Measurements from ENCODE around the gene JMJD7.

JMJD7 gene

DNA sequence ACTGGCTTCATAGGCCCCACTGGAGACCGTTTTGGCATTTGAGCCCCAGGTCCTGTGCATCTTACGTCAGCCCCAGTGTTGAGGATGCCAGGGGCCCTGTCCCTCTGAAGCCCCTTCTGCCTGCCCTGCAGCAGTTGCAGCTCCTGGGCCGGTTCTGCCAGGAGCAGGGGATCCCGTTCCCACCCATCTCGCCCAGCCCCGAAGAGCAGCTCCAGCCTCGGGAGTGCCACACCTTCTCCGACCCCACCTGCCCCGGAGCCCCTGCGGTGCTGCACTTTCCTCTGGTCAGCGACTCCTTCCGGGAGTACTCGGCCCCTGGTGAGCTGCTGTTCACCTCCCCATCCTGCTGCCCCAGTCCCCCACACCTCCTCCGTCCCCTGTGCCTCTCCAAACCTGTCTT, 19.3 kb downstream of the JMJD7 start:
- DNase-seq = no peak

DNA sequence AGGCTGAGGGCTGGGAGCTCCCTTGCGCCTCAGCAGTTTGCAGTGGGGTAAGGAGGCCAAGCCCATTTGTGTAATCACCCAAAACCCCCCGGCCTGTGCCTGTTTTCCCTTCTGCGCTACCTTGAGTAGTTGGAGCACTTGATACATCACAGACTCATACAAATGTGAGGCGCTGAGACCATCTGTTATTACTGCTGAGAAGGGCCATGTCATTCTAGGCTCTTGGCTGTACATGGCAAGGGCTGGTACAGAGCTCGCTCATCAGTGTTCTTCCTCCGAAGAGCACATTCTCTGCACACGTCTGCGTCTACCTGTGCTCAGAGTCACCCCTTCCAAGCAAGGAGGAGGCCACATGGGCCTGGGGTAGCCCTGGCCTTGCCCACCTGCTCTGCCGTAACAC, 20.1 kb downstream of the JMJD7 start:
- DNase-seq = no peak

DNA sequence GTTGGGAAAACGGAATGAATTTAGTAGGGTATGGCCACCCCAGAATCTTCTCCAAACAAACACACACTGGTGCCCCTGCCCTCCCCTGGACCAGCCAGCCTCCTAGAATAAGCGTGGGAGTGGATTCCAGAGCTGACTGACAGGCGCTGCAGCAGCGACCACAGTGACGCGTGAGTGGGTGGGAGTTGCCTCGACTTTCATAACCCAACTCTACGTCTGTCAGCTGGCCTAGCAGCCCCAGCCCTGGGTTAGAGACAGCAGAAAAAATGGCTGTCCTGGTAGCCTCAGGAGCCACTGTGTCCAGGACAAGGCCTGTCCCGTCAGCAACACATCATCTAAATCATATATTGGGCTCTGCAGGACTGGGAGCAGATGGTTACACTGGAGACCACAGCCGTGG, 20.7 kb downstream of the JMJD7 start:
- DNase-seq = no peak

DNA sequence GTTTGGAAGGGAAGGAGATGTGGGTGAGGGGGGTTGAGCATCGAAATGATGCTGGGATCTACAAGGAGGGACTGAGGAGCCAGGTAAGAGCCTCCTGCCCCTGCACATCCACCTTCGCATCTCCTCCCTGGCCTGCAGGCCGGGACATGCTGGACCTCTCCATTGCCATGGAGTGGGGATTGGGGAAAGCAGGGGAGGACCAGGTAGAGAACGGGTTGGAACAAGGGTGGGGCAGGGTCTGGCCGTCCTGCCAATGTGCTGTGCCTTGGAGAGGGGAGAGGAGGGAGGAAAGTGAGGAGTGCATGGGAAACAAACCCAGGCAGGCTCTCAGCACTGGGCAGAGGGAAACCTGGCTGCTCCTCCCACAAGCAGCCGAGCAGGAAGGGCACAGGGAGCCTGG, 21.3 kb downstream of the JMJD7 start:
- no peak for DNase-seq

DNA sequence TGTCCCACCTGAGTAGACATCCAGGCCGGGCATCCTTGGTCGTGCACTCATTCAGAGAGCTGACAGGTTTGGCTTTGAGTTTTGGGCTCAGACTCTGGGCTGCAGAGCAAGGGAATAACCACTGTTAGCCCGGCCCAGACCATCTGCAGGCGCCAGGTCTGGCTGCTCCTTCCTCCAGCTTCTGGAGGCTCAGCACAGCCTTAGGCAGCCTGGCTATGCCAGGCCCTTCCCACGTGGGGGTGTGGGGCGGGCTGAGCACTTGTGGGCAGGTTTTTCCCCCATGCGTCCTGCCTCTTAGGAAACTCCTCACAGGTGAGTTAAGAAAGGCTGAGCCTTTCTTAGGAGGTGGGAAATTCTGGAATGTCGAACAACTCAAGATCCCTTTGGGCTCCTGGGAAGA, 22.0 kb downstream of the JMJD7 start:
- DNase-seq = no peak

DNA sequence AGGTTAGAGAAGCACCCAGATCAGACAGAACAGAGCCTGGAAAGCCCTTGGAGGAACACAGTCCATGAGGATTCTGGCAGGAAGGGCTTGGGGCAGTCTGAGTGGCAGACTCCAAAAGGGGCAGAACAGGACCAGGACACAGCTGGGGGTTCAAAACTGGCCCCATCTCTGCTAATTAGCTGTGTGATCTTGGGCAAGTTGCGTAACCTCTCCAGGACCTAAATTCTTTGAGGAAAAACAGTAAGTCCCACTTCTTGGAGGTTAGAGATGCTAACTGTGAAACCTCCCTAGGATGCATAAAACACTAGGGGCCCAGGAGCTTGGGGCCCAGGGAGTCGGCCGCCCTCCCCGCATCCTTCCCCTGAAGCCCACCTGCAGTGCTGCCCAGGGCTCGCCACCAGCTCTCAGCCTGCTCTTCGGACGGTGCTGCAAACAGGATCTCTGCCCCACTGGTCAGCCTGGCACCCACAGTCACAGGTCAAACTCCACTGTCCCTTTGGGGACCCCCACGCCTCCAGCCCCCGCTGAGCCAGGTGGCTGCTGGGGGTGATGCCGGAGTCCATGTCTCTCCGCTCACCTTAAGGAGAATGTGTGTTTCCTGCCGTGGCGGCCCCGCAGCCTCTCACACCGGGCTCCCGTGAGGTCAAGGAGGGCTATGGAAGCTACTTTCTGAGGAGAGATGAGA, 22.7 kb downstream of the JMJD7 start:
- no peak for DNase-seq

DNA sequence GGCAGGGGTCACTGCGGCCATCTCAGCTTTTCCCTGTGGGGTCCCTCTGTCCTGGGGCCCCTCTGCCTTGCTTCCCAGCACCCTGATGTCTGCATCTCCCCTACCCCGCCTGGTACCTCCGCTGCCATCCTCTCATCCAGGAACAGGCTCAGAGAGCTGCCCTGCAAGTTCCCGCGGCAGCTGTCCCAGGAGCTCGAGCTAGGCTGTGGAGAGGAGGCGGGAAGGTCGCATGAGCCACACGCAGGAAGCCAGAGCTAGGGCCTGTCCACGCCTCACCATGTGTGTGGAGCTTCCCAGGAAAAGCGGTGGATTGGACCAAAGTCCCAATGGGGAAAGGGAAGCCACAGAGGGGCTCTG, 23.3 kb downstream of the JMJD7 start:
- no peak for DNase-seq

DNA sequence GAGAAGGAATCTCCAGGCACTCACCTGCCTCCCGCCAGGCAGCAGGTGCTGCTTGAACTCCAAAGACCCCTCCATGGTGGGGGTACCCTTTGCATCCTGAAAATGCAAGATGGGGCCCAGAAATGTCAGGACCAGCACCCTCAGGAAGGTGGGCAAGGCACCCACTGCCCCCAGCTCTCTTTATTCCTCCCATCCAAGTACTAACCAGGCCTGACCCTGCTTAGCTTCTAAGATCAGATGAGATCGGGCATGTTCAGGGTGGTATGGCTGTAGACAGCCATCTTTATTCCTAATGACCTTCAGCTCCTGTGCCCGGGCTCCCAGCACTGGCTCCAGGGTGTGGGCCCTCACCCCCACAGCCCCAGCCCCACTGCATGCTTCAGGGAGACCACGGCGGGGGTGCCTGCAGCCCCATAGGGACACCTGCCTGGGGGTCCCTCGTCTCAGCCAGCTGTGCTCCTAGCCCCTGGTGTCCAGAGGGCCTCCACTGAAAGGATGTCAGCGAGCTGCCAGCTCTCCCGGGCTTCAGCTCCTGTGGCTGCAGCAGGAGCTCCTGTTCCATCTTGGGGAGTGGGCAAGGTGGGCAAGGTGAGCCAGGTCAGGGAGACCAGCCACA, 24.0 kb downstream of the JMJD7 start:
- no peak for DNase-seq

DNA sequence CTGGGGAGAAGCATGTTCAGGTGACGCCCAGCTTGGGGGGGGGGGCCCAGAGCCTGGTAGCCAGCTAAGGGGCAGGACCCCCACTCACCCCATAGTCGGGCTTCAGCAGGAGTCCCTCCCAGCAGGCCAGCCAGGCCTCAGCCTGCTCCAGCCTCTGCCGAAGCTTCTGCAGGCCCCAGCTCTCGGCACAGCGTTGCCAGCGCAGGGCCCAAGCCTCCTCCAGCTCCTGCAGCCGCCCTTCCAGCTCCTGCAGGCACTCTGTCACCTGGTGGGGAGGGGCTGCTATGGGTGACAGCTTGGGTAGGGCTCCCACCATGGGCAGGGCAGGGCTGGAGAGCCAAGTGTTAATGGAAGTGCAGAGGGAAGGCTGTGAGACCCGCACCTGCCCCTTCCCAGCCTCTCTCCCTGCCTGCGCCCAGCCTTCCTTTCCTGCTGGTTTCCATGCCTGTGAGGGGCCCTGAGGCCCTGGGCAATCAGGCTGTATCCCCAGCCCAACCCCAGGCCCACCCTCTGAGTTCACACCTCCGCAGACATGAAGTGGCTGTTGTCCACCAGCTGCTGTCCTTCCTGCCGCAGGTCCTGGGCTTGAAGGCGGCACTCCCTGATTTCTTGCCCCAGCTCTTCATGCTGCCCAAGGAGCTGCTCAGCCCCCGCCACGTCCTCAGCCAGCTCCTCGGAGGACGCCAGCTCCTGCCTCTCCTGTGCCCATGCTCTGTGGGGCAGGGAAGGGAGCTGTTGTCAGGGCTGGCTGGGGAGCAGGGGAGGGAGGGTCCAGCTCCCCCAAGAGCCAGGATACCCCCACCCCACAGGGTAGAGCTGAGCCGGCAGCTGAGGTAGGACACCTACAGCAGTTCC, 25.1 kb downstream of the JMJD7 start:
- no peak for DNase-seq

DNA sequence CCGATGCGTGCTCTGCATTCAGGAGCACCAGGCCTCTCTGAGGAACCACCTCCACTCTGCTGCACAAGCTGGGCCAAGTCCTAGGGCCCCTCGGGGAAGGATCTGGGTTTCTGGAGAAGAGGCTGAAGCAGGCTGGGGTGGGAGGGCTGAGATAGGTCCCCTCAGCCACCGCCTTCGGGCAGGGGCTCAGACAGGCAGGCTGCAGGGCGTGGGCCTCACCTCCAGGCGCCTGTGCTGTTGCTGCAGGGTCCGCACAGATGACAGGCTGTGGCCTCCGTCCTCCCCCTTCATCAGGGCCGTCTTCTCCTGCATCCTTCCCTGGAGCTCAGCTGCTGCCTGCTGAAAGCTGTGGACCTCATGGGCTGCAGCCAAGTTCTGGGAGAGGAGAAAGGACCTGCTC, 25.9 kb downstream of the JMJD7 start:
- DNase-seq = no peak

DNA sequence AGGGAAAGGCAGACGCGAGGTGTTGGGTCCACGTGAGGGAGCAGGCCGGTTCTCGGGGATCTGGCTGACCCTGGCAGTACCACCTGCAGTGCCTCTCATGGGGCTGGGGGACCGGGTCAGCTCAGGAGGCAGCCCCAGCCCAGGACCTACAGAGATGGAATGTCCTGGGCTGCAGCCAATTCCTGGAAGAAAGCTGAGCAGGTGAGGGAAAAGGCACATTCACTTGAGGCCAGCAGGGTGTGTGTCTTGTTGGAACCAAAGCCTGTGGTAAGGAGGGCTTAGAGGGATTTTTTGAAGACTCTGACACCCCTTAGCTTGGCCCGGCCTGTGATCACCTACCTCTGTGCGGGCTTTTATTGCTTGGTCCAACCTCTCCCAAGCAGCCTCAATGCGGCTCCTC, 26.6 kb downstream of the JMJD7 start:
- no peak for DNase-seq

DNA sequence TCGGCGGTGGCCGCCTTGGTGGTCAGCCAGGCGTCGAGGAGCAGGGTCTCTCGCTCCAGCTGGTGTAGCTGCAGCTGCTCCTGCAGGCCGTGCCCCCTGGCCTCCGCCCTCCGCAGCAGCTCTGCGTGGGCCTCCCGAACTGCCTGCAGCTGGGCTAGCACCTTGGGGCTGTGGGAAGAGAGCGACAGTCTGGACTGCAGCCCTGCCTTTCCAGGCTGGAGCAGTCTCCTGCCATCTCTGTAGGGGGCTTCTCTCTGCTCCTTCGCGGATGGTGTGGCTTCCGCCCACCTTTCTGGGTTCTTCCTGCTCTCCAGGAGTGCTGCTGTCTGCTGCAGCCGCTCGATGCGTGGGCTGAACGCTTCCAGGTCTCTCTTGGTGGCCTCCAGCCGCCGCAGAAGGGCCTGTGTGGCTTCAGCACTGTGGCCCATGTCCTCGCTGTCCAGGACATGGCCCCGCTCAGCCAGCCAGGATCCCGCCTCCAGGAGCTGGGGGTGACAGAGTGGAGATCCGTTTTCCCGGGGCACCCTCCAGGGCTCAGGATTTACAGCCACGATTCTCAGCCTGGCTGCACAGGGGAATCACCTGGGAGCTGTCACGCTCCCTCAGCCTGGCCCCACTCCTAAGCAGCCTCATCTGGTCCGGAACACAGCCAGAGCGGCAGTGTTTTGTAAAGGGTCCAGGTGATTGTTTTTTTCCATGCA, 27.5 kb downstream of the JMJD7 start:
- DNase-seq = no peak

DNA sequence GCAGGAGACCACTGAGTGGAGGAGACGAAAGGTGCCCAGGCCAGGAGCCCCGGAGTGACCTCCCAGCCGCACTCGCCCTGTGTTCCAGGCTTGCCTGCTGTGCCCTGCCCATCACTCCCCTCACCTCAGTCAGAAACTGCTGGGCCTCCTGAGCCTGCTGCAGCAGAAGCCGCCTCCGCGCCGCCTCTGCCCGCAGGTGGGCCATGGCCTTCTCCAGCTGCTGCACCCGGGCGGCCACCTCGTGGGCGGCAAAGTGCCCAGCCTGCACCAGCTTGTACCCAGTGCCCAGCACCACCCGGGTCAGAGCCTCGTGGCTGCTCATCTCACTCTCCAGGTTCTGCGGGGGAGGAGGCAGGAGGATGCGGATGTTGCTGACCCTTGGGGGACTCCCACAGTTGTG, 28.4 kb downstream of the JMJD7 start:
- DNase-seq = no peak

DNA sequence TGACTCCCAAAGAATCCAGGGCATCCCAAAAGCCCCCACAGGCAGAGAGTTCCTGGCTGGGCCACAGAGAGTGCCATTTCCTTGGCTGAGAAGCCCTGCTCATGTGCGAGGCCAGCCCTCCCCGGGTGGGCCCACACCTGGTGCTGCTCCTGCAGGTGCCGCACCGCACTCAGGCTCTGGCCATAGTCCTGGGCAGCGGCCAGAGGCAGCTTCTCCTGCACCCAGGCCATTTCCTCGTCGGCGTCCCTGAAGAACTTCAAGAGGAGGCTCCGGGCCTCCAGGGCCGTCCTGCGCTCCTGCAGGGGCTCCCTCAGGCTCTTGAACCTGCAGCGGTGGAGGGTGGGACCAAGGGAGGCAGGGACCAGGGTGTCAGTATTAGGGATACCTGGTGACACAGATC, 28.8 kb downstream of the JMJD7 start:
- no peak for DNase-seq

DNA sequence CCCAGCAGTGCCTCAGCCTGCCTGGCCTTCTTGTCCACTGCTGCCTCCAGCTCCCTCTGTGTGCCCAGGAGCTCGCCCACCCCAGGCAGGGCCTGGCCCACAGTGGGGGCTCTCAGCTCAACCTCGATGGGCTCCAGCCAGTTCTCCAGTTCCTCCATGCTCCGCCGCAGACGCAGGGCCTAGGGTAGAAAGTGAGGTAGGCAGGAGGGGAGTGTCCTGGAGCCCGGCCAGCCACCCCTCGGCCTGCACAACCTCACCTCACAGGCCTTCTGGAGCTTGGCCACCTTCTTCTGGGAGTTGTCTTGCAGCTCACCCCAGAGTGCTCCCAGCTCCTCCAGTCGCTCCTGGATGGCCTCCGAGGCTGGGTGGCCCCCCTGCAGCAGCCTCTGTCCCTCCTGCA, 29.4 kb downstream of the JMJD7 start:
- DNase-seq = no peak

DNA sequence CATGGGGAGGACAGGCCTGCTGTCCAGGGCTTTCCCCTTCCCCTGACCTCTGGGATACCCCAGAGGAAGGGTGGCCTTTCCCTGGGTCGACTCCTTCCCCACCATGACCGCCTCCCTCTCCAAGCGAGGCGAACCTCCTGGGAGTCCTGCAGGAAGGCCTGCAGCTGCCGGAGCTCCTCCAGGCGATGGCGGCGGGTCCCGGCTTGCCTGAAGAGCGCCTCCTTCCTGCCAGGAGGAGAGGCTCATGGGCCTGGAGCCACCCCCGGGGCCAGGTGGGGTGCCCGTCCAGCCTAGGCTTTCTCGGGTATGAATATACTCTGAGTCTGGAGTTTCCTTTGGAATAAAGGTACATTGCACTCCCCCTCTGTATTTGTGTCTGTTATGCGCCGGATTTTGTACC, 30.9 kb downstream of the JMJD7 start:
- DNase-seq = no peak

DNA sequence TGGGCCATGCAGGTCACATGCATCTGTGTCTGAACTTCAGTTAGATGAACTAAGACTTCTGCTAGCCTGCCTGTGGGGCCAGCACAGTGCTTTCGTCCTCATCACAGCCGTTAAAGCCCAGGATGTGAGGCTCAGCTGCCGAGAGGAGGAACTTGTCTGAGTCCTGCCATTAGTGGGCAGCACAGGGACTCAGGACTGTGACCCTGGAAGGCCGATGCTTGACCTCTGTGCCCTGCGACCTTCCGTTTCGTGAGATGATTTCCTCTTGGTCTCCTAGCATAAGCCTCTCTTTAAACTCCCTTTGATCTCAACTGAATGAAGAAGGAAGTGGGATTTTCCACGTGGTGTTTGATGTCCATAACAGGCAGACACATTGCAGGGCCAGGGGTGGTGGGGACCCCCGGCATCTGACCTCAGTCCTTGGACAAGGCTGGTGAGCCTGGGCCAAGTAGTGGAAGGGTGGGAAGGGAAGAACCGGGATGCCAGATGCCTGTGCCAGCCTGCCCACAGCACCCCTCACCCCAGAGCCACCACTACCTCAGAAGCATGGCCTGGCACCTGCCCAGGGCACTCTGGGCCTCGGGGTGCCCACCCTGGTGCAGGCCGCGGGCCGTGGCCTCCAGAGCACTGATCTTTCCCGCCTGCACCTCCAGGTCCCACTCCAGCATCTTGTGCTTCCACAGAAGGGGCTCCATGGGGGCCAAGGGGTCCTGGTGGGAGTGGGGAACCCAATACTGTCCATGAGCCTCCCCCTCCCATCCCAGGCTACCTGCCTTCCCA, 32.3 kb downstream of the JMJD7 start:
- no peak for DNase-seq

DNA sequence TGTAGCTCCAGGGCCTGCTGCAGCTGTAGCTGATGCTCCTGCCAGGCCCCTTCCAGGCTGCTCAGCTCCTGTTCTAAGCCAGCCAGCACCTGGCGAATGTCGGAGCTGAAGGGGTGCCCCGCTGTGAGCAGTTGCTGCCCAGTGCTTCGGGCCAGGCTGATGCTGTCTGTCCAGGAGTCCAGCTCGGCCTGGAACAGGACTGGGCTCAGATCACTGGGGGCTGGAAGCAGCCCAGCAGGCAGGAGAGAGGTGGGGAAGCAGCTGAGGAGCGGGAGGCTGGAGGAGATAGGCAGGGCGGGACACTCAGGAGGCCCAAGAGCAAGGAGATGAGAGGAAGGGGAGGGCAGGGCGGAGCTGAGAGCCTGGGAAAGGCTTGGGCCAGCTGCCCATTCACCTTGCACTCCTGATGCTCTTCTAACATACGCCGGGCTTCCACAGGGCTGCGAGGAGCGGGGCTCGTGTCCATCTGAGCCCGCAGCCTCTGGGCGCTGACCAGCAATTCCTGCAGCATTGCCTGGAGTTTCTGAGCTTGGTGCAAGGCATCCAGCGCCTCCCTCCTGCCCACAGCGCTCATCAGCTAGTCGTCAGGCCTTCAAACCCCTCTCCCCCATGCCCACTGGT, 34.0 kb downstream of the JMJD7 start:
- DNase-seq = no peak

DNA sequence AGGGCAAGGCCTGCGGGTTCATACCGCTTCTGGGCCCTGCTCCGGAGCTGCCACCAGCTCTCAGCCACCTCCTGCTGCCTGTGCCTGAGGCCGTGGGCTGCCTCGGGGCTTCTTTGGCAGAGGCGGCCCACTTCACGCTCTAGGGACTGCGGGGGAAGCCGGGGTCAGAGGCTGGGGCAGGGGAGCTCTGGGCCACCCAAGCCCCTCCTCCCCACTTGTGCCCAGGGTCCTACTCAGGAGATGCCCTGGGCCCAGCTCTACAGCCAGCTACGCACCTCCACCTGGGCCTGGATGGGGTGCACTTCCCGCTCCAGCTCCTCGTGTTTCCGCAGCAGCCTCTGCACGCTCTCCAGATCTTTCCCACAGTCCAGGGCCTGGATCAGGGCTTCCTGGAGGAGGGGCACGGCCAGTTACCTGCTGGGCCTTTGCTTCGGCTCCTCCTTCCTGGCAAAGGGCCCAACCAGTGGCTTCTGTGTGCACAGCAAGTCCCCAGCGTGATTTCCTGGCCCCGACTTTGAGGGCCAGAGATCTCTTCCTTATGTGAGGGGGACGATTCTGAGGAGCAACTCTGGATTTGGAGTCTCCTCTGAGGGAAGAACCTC, 34.7 kb downstream of the JMJD7 start:
- DNase-seq = no peak

DNA sequence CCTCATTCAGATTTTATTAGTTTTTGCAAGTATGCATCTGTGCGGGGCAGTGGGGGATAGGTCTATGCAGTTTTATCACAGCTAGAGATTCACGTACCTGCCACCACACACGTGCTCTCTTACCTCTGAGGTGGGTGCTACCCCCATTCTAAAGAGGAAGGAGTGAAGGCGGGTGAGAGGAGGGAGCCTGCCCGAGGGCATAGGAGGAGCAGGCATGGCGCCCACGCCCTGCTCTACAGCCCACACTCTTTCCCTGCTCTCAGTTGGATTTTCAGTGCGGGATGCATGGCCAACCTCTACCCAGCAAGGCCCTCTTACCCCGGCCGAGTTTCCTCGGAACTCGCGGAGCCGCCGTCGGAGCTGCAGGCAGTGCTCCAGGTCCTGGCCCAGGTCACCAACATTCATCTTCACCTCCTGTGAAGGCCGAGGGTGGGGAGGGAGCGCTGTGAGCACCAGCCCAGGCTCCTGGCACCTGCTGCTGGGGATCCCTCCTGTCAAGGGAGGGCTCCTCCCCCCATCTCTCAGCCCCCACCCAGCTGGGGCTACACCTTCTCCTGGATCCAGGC, 37.7 kb downstream of the JMJD7 start:
- DNase-seq = no peak

DNA sequence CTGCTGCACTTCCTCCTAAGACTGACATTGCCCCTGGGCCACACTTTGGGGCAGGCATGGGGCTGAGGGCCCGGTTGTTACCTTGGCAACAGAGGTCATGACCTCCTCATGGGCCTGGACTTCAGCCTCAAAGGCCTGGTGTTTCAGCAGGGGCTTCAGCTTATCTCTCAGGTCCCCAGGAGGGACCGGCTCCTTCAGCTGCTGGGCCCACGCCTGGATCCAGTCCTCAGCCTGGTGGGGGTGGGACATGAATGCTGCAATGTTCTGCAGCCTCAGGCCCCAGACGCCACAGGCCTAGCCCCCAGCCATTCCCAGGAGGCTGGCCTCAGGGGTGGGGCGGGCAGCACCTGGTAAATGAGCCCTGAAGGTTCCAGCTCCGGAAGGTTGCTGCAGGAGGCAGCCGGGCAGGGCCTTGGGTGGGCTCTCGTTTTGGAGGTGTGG, 38.4 kb downstream of the JMJD7 start:
- DNase-seq = no peak

Measured in T1000 (cell line).